B cell (primary cell): ENCODE results near the gene NPPC. TPM values are rescaled to one million over a fixed set of nuclear protein-coding genes. Genes with fewer than 3 reads are reported as not detected.

Experiments
- ATAC-seq: fragments of 200-7000 bp; cut with Tn5 transposase; one replicate; pipeline ENCODE4 v1.10.0; 2021; ENCODE audit warnings: low read depth, mild to moderate bottlenecking, moderate number of reproducible peaks, moderate library complexity
- CTCF ChIA-PET: fragments of 350-600 bp; sonication (Branson Sonifier 250); formaldehyde crosslinking; loops from one replicate; lab custom pipeline; 2021; ENCODE audit warnings: antibody characterized with exemption, inconsistent platforms; lab: Charles Lee
- POLR2A ChIA-PET: fragments of 350-600 bp; sonication (Branson Sonifier 250); formaldehyde crosslinking; loops from one replicate; lab custom pipeline; 2021; ENCODE audit warnings: antibody characterized with exemption; lab: Charles Lee
- DNase-seq: peaks from one replicate; pipeline ENCODE4 v3.0.0; 2013
- H2AFZ ChIP-seq: 2 replicates; pipeline ENCODE4 v1.6.1; 2012; ENCODE audit warnings: mild to moderate bottlenecking, low read depth, low read length; ENCODE audit not compliant: insufficient read depth, poor library complexity, severe bottlenecking
- H3K27ac ChIP-seq, 2 donors: 1 replicate in 1 of 2; 2 replicates in 1 of 2; pipeline ENCODE4 v1.5.1; 2012 to 2013; ENCODE audit warnings: low read length in 2 of 2, mild to moderate bottlenecking in 2 of 2, moderate library complexity in 1 of 2
- H3K27me3 ChIP-seq, 4 experiments: fragments of 200-600 bp in 1 of 4; sonication (generic) in 1 of 4; replicated peaks in 1 of 4; 1 replicate in 2 of 4; 2 replicates in 2 of 4; pipeline versions ENCODE4 v1.6.1 to v1.7.0; 2013 to 2016; ENCODE audit warnings: low read length in 3 of 4, mild to moderate bottlenecking in 2 of 4, mixed read lengths in 1 of 4, moderate library complexity in 1 of 4; ENCODE audit not compliant: insufficient read depth in 4 of 4, control insufficient read depth in 3 of 4; ENCODE audit errors: control extremely low read depth in 1 of 4
- H3K36me3 ChIP-seq, 2 experiments: replicated peaks in 1 of 2; 1 replicate in 1 of 2; 2 replicates in 1 of 2; pipeline versions ENCODE4 v1.6.1 to v1.7.1; 2013; ENCODE audit warnings: low read length in 1 of 2; ENCODE audit not compliant: insufficient read depth in 2 of 2, control insufficient read depth in 1 of 2; ENCODE audit errors: control extremely low read depth in 1 of 2, extremely low read depth in 1 of 2
- H3K4me1 ChIP-seq, 2 donors: fragments of 200-600 bp in 1 of 2; sonication (generic) in 1 of 2; 1 replicate in 1 of 2; 2 replicates in 1 of 2; pipeline versions ENCODE4 v1.5.1 to v1.6.1; 2013 to 2017; ENCODE audit warnings: low read length in 2 of 2; ENCODE audit not compliant: control insufficient read depth in 2 of 2, insufficient read depth in 2 of 2
- H3K4me2 ChIP-seq: replicated peaks from 2 replicates; pipeline ENCODE3; 2012; ENCODE audit warnings: mild to moderate bottlenecking, low read depth, low read length; ENCODE audit not compliant: poor library complexity, severe bottlenecking
- H3K4me3 ChIP-seq, 5 experiments: fragments of 200-600 bp in 1 of 5; sonication (generic) in 1 of 5; 1 replicate in 3 of 5; 2 replicates in 2 of 5; pipeline versions ENCODE4 v1.5.1 to v1.7.0; 2011 to 2016; ENCODE audit warnings: low read length in 4 of 5, mild to moderate bottlenecking in 4 of 5, low read depth in 2 of 5, control low read depth in 1 of 5, moderate library complexity in 1 of 5; ENCODE audit not compliant: insufficient read depth in 1 of 5; ENCODE audit errors: control extremely low read depth in 1 of 5, extremely low read depth in 1 of 5
- H3K79me2 ChIP-seq: fragments of 200-600 bp; sonication (generic); one replicate; pipeline ENCODE4 v1.6.0; 2016; ENCODE audit warnings: low read length; ENCODE audit not compliant: control insufficient read depth, insufficient read depth
- H3K9ac ChIP-seq: fragments of 200-600 bp; sonication (generic); 2 replicates; pipeline ENCODE4 v1.6.1; 2017; ENCODE audit warnings: mild to moderate bottlenecking, low read length, moderate library complexity
- H3K9me3 ChIP-seq, 3 donors: one replicate each; pipeline versions ENCODE4 v1.6.1 to v1.7.1; 2013; ENCODE audit warnings: low read length in 2 of 3; ENCODE audit not compliant: control insufficient read depth in 2 of 3, insufficient read depth in 1 of 3; ENCODE audit errors: control extremely low read depth in 1 of 3
- H4K20me1 ChIP-seq: 2 replicates; pipeline ENCODE4 v1.6.0; 2012; ENCODE audit warnings: mild to moderate bottlenecking, low read length; ENCODE audit not compliant: insufficient read depth, control insufficient read depth, poor library complexity, severe bottlenecking
- H3K27ac Mint-ChIP-seq: one replicate; pipeline ENCODE4 v1.8.0; 2021; ENCODE audit warnings: mixed read lengths
- H3K27me3 Mint-ChIP-seq: one replicate; pipeline ENCODE4 v1.8.0; 2021; ENCODE audit warnings: mixed read lengths
- H3K4me1 Mint-ChIP-seq: one replicate; pipeline ENCODE4 v1.8.0; 2021; ENCODE audit warnings: mixed read lengths
- H3K4me3 Mint-ChIP-seq: one replicate; pipeline ENCODE4 v1.8.0; 2021; ENCODE audit warnings: mixed read lengths
- H3K9me3 Mint-ChIP-seq: one replicate; pipeline ENCODE4 v1.8.0; 2022; ENCODE audit warnings: mixed read lengths; ENCODE audit not compliant: insufficient read depth
- EZH2 ChIP-seq: IDR thresholded peaks from 2 replicates; pipeline ENCODE4 v1.6.1; 2012; ENCODE audit warnings: borderline replicate concordance, low read depth, mild to moderate bottlenecking, moderate library complexity, low read length; ENCODE audit not compliant: insufficient read depth, poor library complexity, severe bottlenecking
- WGBS: methylation state at CpG from one replicate; pipeline ENCODE4 v1.1.5; 2013; ENCODE audit warnings: missing lambda C conversion rate; ENCODE audit not compliant: insufficient coverage; 5-methylcytosine and 5-hydroxymethylcytosine counted together
- intact Hi-C: fragments of 100-400 bp; cut with micrococcal nuclease; formaldehyde crosslinking; loops from one replicate; pipeline ENCODE4 v1.10.0; 2022
- polyA plus RNA-seq: library from polyadenylated mRNA; depleted of rRNA; stranded (reverse); fragments of >200 nt; gene quantifications from 2 replicates; pipeline ENCODE4 v1.2.3, GENCODE V29; 2012
- total RNA-seq, 2 donors: library from RNA; stranded (reverse); fragments of 120-200 nt in 1 of 2; gene quantifications; 1 replicate in 1 of 2; 2 replicates in 1 of 2; pipeline versions ENCODE4 v1.2.3 to v1.2.4, GENCODE V29; 2013 to 2022
- TF ChIP-seq, protein P1 (sequence below): fragments of 200-600 bp; IDR thresholded peaks from one replicate; pipeline ENCODE4 v1.8.0; 2022; ENCODE audit warnings: antibody characterized with exemption, mild to moderate bottlenecking

NPPC gene
- total and polyA plus RNA-seq, 2 donors (not counting 1 experiment from before 2014, with no cell fraction given), result 0.33 to 0.71 TPM

DNA sequence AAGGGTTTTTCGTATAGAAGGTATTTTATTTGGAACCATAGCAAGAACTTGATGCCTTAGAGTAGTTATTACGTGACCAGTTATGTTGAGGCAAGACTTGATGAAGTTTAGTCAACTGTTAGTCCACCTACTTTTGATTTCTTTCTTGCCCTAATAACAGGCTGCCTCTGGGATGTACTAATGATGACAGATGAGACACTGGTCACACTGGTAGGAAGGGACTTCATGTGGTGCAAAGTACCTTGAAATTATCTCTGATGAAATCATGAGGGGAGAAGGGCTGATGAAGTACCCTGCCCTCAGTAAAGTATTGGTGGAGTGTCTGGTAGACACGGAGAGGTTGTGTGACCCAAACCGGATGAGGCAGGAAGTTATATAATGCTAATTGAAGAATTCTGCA is 40.7 kb upstream of the NPPC start:
- Histone ChIP-seq H3K79me2 (peaks cover 72% of the 10 kb centered on the region), H3K4me1 (peaks cover 5 to 7% of the 10 kb centered on the region in 2 donors), H3K9ac (no peak overlapping the region), H2AFZ (no peak overlapping the region), H3K36me3 (no peaks in the 10 kb centered on the region), H3K4me2 (no peak overlapping the region), H3K27ac (no peak overlapping the region), H3K9me3 (peaks cover 0 to 7% (median 3%) of the 10 kb centered on the region in 3 donors), H4K20me1 (peaks cover 18% of the 10 kb centered on the region), H3K4me3 (no peak overlapping the region), H3K27me3 (no peaks in the 10 kb centered on the region)
- no peaks in the 10 kb centered on the region for H3K27me3 Mint-ChIP-seq
- ChIA-PET POLR2A (no interaction called here), CTCF (no interaction called here)
- DNase-seq, result no peak
- peaks cover 38% of the 10 kb centered on the region for H3K4me1 Mint-ChIP-seq
- H3K9me3 Mint-ChIP-seq, result peaks cover 6% of the 10 kb centered on the region
- 100% methylated on average over 2 of the region's 4 CpGs for WGBS
- H3K4me3 Mint-ChIP-seq, result no peak overlapping the region
- H3K27ac Mint-ChIP-seq, result no peak overlapping the region
- no peak for ATAC-seq
- TF ChIP-seq, protein P1, sequence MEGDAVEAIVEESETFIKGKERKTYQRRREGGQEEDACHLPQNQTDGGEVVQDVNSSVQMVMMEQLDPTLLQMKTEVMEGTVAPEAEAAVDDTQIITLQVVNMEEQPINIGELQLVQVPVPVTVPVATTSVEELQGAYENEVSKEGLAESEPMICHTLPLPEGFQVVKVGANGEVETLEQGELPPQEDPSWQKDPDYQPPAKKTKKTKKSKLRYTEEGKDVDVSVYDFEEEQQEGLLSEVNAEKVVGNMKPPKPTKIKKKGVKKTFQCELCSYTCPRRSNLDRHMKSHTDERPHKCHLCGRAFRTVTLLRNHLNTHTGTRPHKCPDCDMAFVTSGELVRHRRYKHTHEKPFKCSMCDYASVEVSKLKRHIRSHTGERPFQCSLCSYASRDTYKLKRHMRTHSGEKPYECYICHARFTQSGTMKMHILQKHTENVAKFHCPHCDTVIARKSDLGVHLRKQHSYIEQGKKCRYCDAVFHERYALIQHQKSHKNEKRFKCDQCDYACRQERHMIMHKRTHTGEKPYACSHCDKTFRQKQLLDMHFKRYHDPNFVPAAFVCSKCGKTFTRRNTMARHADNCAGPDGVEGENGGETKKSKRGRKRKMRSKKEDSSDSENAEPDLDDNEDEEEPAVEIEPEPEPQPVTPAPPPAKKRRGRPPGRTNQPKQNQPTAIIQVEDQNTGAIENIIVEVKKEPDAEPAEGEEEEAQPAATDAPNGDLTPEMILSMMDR, result no peak
- no peak for TF ChIP-seq EZH2
- intact Hi-C loops, result no loop called here

DNA sequence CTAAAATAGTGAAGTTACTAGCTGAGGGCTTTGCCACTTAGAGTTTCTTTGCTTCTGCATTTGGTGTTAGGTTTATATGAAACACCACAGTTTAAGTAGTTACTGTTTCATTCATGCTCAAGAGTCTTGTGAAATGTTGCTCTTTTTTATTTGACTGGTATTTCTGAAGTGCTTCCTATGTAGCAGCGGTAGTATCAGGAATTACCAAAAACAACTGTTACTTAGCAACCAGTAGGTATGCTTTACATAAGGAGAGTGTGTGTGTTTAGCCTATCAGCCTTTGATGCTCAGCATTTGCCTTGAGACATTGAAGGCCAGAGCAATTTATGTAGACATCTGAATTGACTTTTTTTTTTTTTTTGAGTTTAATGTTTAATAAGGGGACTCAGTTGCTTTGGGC is 38.9 kb upstream of the NPPC start:
- Histone ChIP-seq H3K4me2 (no peak overlapping the region), H3K4me3 (no peak overlapping the region), H3K36me3 (no peaks in the 10 kb centered on the region), H3K79me2 (peaks cover 72% of the 10 kb centered on the region), H3K27me3 (no peaks in the 10 kb centered on the region), H3K27ac (no peak overlapping the region), H3K4me1 (peaks cover 5 to 15% of the 10 kb centered on the region in 2 donors), H3K9me3 (peaks cover 0 to 7% (median 3%) of the 10 kb centered on the region in 3 donors), H3K9ac (no peak overlapping the region), H4K20me1 (peaks cover 13% of the 10 kb centered on the region), H2AFZ (no peak overlapping the region)
- POLR2A ChIA-PET, result no interaction called here
- Mint-ChIP-seq H3K9me3 (peaks cover 6% of the 10 kb centered on the region), H3K4me1 (peaks cover 46% of the 10 kb centered on the region), H3K27me3 (no peaks in the 10 kb centered on the region), H3K27ac (no peak overlapping the region), H3K4me3 (no peak overlapping the region)
- CTCF ChIA-PET, result no interaction called here
- TF ChIP-seq, protein P1, result no peak
- TF ChIP-seq EZH2, result no peak
- whole genome bisulfite sequencing, result no CpG with 5 or more reads among the region's 1 CpG
- DNase-seq (no peak), ATAC-seq (no peak)
- intact Hi-C loops, result no loop called here
